B cell (primary cell): ENCODE data around the gene DPYSL4. TPM values are rescaled to one million over a fixed set of nuclear protein-coding genes. Genes with fewer than 3 reads are reported as not detected.

ENCODE experiments used
- ATAC-seq: fragments of 200-7000 bp; cut with Tn5 transposase; one replicate; pipeline ENCODE4 v1.10.0; 2021; ENCODE audit warnings: low read depth, mild to moderate bottlenecking, moderate number of reproducible peaks, moderate library complexity
- CTCF ChIA-PET: fragments of 350-600 bp; sonication (Branson Sonifier 250); formaldehyde crosslinking; loops from one replicate; lab custom pipeline; 2021; ENCODE audit warnings: antibody characterized with exemption, inconsistent platforms; lab: Charles Lee
- POLR2A ChIA-PET: fragments of 350-600 bp; sonication (Branson Sonifier 250); formaldehyde crosslinking; loops from one replicate; lab custom pipeline; 2021; ENCODE audit warnings: antibody characterized with exemption; lab: Charles Lee
- DNase-seq: peaks from one replicate; pipeline ENCODE4 v3.0.0; 2013
- H2AFZ ChIP-seq: 2 replicates; pipeline ENCODE4 v1.6.1; 2012; ENCODE audit warnings: mild to moderate bottlenecking, low read depth, low read length; ENCODE audit not compliant: insufficient read depth, poor library complexity, severe bottlenecking
- H3K27ac ChIP-seq, 2 donors: 1 replicate in 1 of 2; 2 replicates in 1 of 2; pipeline ENCODE4 v1.5.1; 2012 to 2013; ENCODE audit warnings: low read length in 2 of 2, mild to moderate bottlenecking in 2 of 2, moderate library complexity in 1 of 2
- H3K27me3 ChIP-seq, 4 experiments: fragments of 200-600 bp in 1 of 4; sonication (generic) in 1 of 4; replicated peaks in 1 of 4; 1 replicate in 2 of 4; 2 replicates in 2 of 4; pipeline versions ENCODE4 v1.6.1 to v1.7.0; 2013 to 2016; ENCODE audit warnings: low read length in 3 of 4, mild to moderate bottlenecking in 2 of 4, mixed read lengths in 1 of 4, moderate library complexity in 1 of 4; ENCODE audit not compliant: insufficient read depth in 4 of 4, control insufficient read depth in 3 of 4; ENCODE audit errors: control extremely low read depth in 1 of 4
- H3K36me3 ChIP-seq, 2 experiments: replicated peaks in 1 of 2; 1 replicate in 1 of 2; 2 replicates in 1 of 2; pipeline versions ENCODE4 v1.6.1 to v1.7.1; 2013; ENCODE audit warnings: low read length in 1 of 2; ENCODE audit not compliant: insufficient read depth in 2 of 2, control insufficient read depth in 1 of 2; ENCODE audit errors: control extremely low read depth in 1 of 2, extremely low read depth in 1 of 2
- H3K4me1 ChIP-seq, 2 donors: fragments of 200-600 bp in 1 of 2; sonication (generic) in 1 of 2; 1 replicate in 1 of 2; 2 replicates in 1 of 2; pipeline versions ENCODE4 v1.5.1 to v1.6.1; 2013 to 2017; ENCODE audit warnings: low read length in 2 of 2; ENCODE audit not compliant: control insufficient read depth in 2 of 2, insufficient read depth in 2 of 2
- H3K4me2 ChIP-seq: replicated peaks from 2 replicates; pipeline ENCODE3; 2012; ENCODE audit warnings: mild to moderate bottlenecking, low read depth, low read length; ENCODE audit not compliant: poor library complexity, severe bottlenecking
- H3K4me3 ChIP-seq, 5 experiments: fragments of 200-600 bp in 1 of 5; sonication (generic) in 1 of 5; 1 replicate in 3 of 5; 2 replicates in 2 of 5; pipeline versions ENCODE4 v1.5.1 to v1.7.0; 2011 to 2016; ENCODE audit warnings: low read length in 4 of 5, mild to moderate bottlenecking in 4 of 5, low read depth in 2 of 5, control low read depth in 1 of 5, moderate library complexity in 1 of 5; ENCODE audit not compliant: insufficient read depth in 1 of 5; ENCODE audit errors: control extremely low read depth in 1 of 5, extremely low read depth in 1 of 5
- H3K79me2 ChIP-seq: fragments of 200-600 bp; sonication (generic); one replicate; pipeline ENCODE4 v1.6.0; 2016; ENCODE audit warnings: low read length; ENCODE audit not compliant: control insufficient read depth, insufficient read depth
- H3K9ac ChIP-seq: fragments of 200-600 bp; sonication (generic); 2 replicates; pipeline ENCODE4 v1.6.1; 2017; ENCODE audit warnings: mild to moderate bottlenecking, low read length, moderate library complexity
- H3K9me3 ChIP-seq, 3 donors: one replicate each; pipeline versions ENCODE4 v1.6.1 to v1.7.1; 2013; ENCODE audit warnings: low read length in 2 of 3; ENCODE audit not compliant: control insufficient read depth in 2 of 3, insufficient read depth in 1 of 3; ENCODE audit errors: control extremely low read depth in 1 of 3
- H4K20me1 ChIP-seq: 2 replicates; pipeline ENCODE4 v1.6.0; 2012; ENCODE audit warnings: mild to moderate bottlenecking, low read length; ENCODE audit not compliant: insufficient read depth, control insufficient read depth, poor library complexity, severe bottlenecking
- H3K27ac Mint-ChIP-seq: one replicate; pipeline ENCODE4 v1.8.0; 2021; ENCODE audit warnings: mixed read lengths
- H3K27me3 Mint-ChIP-seq: one replicate; pipeline ENCODE4 v1.8.0; 2021; ENCODE audit warnings: mixed read lengths
- H3K4me1 Mint-ChIP-seq: one replicate; pipeline ENCODE4 v1.8.0; 2021; ENCODE audit warnings: mixed read lengths
- H3K4me3 Mint-ChIP-seq: one replicate; pipeline ENCODE4 v1.8.0; 2021; ENCODE audit warnings: mixed read lengths
- H3K9me3 Mint-ChIP-seq: one replicate; pipeline ENCODE4 v1.8.0; 2022; ENCODE audit warnings: mixed read lengths; ENCODE audit not compliant: insufficient read depth
- EZH2 ChIP-seq: IDR thresholded peaks from 2 replicates; pipeline ENCODE4 v1.6.1; 2012; ENCODE audit warnings: borderline replicate concordance, low read depth, mild to moderate bottlenecking, moderate library complexity, low read length; ENCODE audit not compliant: insufficient read depth, poor library complexity, severe bottlenecking
- WGBS: methylation state at CpG from one replicate; pipeline ENCODE4 v1.1.5; 2013; ENCODE audit warnings: missing lambda C conversion rate; ENCODE audit not compliant: insufficient coverage; 5-methylcytosine and 5-hydroxymethylcytosine counted together
- intact Hi-C: fragments of 100-400 bp; cut with micrococcal nuclease; formaldehyde crosslinking; loops from one replicate; pipeline ENCODE4 v1.10.0; 2022
- polyA plus RNA-seq: library from polyadenylated mRNA; depleted of rRNA; stranded (reverse); fragments of >200 nt; gene quantifications from 2 replicates; pipeline ENCODE4 v1.2.3, GENCODE V29; 2012
- total RNA-seq, 2 donors: library from RNA; stranded (reverse); fragments of 120-200 nt in 1 of 2; gene quantifications; 1 replicate in 1 of 2; 2 replicates in 1 of 2; pipeline versions ENCODE4 v1.2.3 to v1.2.4, GENCODE V29; 2013 to 2022
- TF ChIP-seq, protein P1 (sequence below): fragments of 200-600 bp; IDR thresholded peaks from one replicate; pipeline ENCODE4 v1.8.0; 2022; ENCODE audit warnings: antibody characterized with exemption, mild to moderate bottlenecking

The DPYSL4 gene
- total and polyA plus RNA-seq, 2 donors (not counting 1 experiment from before 2014, with no cell fraction given), result 0.03 to 0.22 TPM

- ATAC-seq, result no peak
- POLR2A ChIA-PET, result no interaction called here
- Histone ChIP-seq H3K27me3 (peaks cover 0 to 16% (median 8%) of the 10 kb centered on the region in 4 experiments), H3K9me3 (peaks cover 0 to 9% (median 0%) of the 10 kb centered on the region in 3 donors), H3K9ac (no peak overlapping the region), H3K79me2 (no peaks in the 10 kb centered on the region), H3K4me2 (no peak overlapping the region), H2AFZ (no peak overlapping the region), H4K20me1 (no peaks in the 10 kb centered on the region), H3K27ac (no peak overlapping the region), H3K36me3 (no peaks in the 10 kb centered on the region), H3K4me3 (no peak overlapping the region), H3K4me1 (peaks cover 11 to 16% of the 10 kb centered on the region in 2 donors)
- intact Hi-C loops, result no loop called here
- Mint-ChIP-seq H3K9me3 (no peaks in the 10 kb centered on the region), H3K27me3 (peaks cover 10% of the 10 kb centered on the region), H3K4me3 (no peak overlapping the region), H3K4me1 (peaks cover 6% of the 10 kb centered on the region), H3K27ac (no peak overlapping the region)
- CTCF ChIA-PET, result no interaction called here
- TF ChIP-seq EZH2, result no peak
- TF ChIP-seq, protein P1, sequence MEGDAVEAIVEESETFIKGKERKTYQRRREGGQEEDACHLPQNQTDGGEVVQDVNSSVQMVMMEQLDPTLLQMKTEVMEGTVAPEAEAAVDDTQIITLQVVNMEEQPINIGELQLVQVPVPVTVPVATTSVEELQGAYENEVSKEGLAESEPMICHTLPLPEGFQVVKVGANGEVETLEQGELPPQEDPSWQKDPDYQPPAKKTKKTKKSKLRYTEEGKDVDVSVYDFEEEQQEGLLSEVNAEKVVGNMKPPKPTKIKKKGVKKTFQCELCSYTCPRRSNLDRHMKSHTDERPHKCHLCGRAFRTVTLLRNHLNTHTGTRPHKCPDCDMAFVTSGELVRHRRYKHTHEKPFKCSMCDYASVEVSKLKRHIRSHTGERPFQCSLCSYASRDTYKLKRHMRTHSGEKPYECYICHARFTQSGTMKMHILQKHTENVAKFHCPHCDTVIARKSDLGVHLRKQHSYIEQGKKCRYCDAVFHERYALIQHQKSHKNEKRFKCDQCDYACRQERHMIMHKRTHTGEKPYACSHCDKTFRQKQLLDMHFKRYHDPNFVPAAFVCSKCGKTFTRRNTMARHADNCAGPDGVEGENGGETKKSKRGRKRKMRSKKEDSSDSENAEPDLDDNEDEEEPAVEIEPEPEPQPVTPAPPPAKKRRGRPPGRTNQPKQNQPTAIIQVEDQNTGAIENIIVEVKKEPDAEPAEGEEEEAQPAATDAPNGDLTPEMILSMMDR, result no peak
- WGBS, result 79% methylated on average over 14 of the region's 26 CpGs
- DNase-seq, result no peak
Measured at GRCh38 chr10:132172091-132173066, 14.4 kb upstream of the DPYSL4 start.

DNA sequence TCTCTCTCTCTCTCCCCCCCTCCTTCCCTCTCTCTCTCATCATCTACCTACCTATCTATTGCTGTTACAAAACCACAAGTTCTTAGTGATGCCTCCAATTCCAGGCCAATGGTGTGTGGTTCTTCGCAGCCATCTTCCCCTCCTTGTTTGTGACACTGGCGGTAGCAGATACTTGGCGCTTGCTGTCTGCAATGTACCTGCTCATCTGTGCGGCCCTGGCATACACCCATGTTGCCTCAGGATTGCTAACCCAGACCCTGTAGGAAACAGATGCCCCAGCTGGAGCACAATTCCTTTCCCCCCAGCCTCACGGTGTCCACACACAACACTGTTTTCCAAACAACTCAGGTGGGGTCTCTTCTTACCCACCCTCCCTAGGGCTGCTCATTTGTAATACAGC is 13.6 kb upstream of the DPYSL4 start:
- DNase-seq (no peak), ATAC-seq (no peak)
- Mint-ChIP-seq H3K4me1 (peaks cover 6% of the 10 kb centered on the region), H3K27me3 (peaks cover 18% of the 10 kb centered on the region), H3K27ac (no peak overlapping the region), H3K9me3 (no peaks in the 10 kb centered on the region), H3K4me3 (no peak overlapping the region)
- 97% methylated on average over 5 of the region's 5 CpGs for WGBS
- H3K79me2 ChIP-seq, result no peaks in the 10 kb centered on the region
- H3K36me3 ChIP-seq, result no peaks in the 10 kb centered on the region
- H3K27ac ChIP-seq, result no peak overlapping the region
- no peak overlapping the region for H3K4me2 ChIP-seq
- ChIA-PET POLR2A (no interaction called here), CTCF (no interaction called here)
- peaks cover 0 to 9% (median 0%) of the 10 kb centered on the region in 3 donors for H3K9me3 ChIP-seq
- H4K20me1 ChIP-seq, result no peaks in the 10 kb centered on the region
- H2AFZ ChIP-seq, result no peak overlapping the region
- H3K4me1 ChIP-seq, result peaks cover 11 to 16% of the 10 kb centered on the region in 2 donors
- intact Hi-C loops, result no loop called here
- H3K9ac ChIP-seq, result no peak overlapping the region
- peaks cover 0 to 23% (median 14%) of the 10 kb centered on the region in 4 experiments for H3K27me3 ChIP-seq
- H3K4me3 ChIP-seq, result no peak overlapping the region
- TF ChIP-seq, protein P1, result no peak
- TF ChIP-seq EZH2, result no peak
